IPS DF 6.9 (cell line): ENCODE results near the gene KRT79.

Source experiments
- DNase-seq: peaks from one replicate; pipeline ENCODE4 v3.0.0-alpha.2; 2013; ENCODE audit warnings: low read depth, low spot score
- H3K27ac ChIP-seq: one replicate; pipeline ENCODE4 v1.5.1; 2013; ENCODE audit warnings: low read length, control low read depth
- H3K27me3 ChIP-seq: 2 replicates; pipeline ENCODE4 v1.6.1; 2013; ENCODE audit warnings: mild to moderate bottlenecking, low read length; ENCODE audit not compliant: control insufficient read depth, insufficient read depth
- H3K36me3 ChIP-seq: 2 replicates; pipeline ENCODE4 v1.6.1; 2013; ENCODE audit warnings: low read length; ENCODE audit not compliant: control insufficient read depth, insufficient read depth
- H3K4me1 ChIP-seq: 2 replicates; pipeline ENCODE4 v1.6.1; 2013; ENCODE audit warnings: low read length; ENCODE audit not compliant: control insufficient read depth, insufficient read depth
- H3K4me3 ChIP-seq: 2 replicates; pipeline ENCODE4 v1.5.1; 2013; ENCODE audit warnings: mild to moderate bottlenecking, low read length
- H3K9me3 ChIP-seq: 2 replicates; pipeline ENCODE4 v1.6.1; 2013; ENCODE audit warnings: low read length, inconsistent platforms; ENCODE audit not compliant: control insufficient read depth, insufficient read depth
- WGBS: extraction: QIAGEN DNeasy Blood & Tissue Kit; methylation state at CpG from one replicate; pipeline ENCODE4 v1.1.7; 2013; ENCODE audit warnings: mixed read lengths, missing lambda C conversion rate; ENCODE audit not compliant: insufficient read length, insufficient coverage; 5-methylcytosine and 5-hydroxymethylcytosine counted together

Gene KRT79

DNA sequence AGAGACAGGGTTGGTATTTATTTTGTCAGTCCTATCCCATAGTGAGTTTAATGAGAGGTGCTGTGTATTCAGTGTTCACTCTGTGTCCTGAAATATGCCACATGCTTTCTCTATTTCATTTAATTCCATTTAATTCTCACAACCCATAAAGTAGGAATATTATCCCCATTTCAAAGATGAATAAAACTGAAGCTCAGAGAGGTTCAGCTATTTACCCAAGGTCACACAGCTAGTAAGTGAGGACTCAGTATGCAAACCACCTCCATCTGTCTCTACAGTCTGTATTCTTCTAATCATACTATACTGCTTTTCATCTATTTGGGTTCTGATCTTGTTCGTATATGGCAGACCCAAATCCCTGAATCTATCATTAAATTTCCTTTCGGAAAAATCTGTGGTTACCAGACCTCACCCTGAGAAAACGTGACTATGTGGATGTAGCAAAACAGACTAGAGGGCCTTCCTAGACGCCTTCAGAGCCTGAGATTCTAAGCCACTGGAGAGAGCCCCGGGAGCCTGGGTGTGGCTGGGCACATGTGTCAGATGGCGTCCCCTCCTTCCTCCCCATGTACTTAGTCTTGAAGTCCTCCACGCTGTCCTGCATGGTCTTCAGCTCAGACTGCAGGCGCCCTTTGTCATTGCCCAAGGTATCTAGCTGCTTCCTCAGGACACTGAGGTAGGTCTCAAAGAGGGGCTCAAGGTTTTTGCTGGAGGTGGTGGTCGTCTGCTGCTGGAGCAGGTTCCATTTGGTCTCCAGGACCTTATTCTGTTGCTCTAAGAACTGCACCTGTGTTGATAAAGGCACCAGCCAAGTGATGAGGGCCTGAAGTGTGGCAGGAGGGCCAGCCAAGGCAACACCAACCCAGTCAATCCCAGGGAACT lies 22.7 kb downstream of the KRT79 start:
- H3K9me3 ChIP-seq: no peaks in the 10 kb centered on the region
- no peak for DNase-seq
- no CpG with 5 or more reads among the region's 9 CpGs for WGBS
- no peak overlapping the region for H3K27ac ChIP-seq
- H3K4me1 ChIP-seq: no peaks in the 10 kb centered on the region
- no peaks in the 10 kb centered on the region for H3K27me3 ChIP-seq
- no peak overlapping the region for H3K4me3 ChIP-seq
- H3K36me3 ChIP-seq: no peaks in the 10 kb centered on the region

DNA sequence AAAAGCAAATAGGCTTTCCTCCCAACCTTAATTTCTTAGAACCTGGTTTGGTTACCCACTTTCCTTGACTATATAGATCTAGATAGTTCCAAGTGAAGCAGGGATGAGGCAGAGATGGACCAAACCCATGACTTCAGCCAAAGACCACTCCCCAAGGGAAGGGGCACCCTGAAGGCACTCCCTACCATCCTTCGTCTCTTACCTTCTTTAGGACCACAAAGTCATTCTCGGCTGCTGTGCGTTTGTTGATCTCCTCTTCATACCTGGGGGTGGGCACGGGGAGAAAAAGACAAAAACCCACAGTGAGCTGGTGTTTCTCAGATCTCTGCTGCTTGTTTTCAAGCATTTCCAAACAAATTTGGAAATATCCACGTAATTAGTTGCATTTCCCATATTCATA lies 23.6 kb downstream of the KRT79 start:
- WGBS: no CpG with 5 or more reads among the region's 5 CpGs
- H3K4me3 ChIP-seq: no peak overlapping the region
- H3K27me3 ChIP-seq: no peaks in the 10 kb centered on the region
- H3K4me1 ChIP-seq: no peaks in the 10 kb centered on the region
- H3K36me3 ChIP-seq: no peaks in the 10 kb centered on the region
- no peak for DNase-seq
- no peak overlapping the region for H3K27ac ChIP-seq
- no peaks in the 10 kb centered on the region for H3K9me3 ChIP-seq

DNA sequence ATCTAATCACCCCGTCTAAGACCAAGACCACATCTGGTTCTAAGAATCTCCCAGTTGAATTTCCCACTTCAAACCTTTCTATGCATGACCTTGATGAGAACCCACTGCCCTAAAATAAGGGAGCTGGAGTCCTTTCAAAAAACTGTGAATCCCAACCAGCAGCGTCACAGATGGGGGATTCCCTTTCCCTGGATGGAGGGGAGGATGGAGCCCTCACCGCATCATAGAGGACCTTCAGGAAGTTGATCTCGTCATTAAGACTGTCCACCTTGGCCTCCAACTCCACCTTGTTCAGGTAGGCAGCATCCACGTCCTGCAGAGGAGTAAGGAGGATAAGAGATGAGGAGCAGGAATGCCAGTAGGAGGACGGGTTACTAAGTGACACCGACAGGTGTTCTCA lies 24.9 kb downstream of the KRT79 start:
- no peak for DNase-seq
- Histone ChIP-seq H3K36me3 (no peaks in the 10 kb centered on the region), H3K27ac (no peak overlapping the region), H3K27me3 (no peaks in the 10 kb centered on the region), H3K4me1 (no peaks in the 10 kb centered on the region; the same call in 1 of the 2 replicates), H3K4me3 (no peak overlapping the region), H3K9me3 (no peaks in the 10 kb centered on the region)
- WGBS: no CpG with 5 or more reads among the region's 7 CpGs

DNA sequence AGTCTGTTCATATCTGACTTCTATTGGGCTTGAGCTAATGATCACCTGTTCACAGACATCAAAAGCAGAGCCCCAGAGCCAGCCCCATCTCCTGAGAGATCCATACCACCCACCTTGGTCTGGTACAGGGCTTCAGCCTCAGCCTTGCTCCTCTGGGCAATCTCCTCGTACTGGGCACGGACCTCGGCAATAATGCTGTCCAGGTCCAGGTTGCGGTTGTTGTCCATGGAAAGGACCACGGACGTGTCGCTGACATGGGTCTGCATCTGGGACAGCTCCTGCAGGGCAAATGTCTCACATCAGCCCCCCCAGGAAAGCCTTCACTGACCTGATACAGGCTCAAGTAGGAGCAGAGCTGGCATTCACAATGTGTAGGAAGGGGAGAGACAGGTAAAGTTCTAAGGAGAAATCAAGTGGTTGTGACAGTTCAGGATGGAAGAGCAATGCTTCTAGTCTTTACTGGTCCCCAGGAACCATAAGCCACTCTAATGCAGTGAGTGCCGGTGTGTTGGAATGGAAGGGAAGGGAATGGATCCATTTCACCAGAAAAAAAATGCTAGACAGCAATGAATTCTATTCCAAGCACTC lies 25.4 kb downstream of the KRT79 start:
- Histone ChIP-seq H3K4me1 (no peaks in the 10 kb centered on the region; the same call in 1 of the 2 replicates), H3K9me3 (no peaks in the 10 kb centered on the region), H3K4me3 (no peak overlapping the region), H3K36me3 (no peaks in the 10 kb centered on the region), H3K27ac (no peak overlapping the region), H3K27me3 (no peaks in the 10 kb centered on the region)
- no peak for DNase-seq
- no CpG with 5 or more reads among the region's 8 CpGs for WGBS

DNA sequence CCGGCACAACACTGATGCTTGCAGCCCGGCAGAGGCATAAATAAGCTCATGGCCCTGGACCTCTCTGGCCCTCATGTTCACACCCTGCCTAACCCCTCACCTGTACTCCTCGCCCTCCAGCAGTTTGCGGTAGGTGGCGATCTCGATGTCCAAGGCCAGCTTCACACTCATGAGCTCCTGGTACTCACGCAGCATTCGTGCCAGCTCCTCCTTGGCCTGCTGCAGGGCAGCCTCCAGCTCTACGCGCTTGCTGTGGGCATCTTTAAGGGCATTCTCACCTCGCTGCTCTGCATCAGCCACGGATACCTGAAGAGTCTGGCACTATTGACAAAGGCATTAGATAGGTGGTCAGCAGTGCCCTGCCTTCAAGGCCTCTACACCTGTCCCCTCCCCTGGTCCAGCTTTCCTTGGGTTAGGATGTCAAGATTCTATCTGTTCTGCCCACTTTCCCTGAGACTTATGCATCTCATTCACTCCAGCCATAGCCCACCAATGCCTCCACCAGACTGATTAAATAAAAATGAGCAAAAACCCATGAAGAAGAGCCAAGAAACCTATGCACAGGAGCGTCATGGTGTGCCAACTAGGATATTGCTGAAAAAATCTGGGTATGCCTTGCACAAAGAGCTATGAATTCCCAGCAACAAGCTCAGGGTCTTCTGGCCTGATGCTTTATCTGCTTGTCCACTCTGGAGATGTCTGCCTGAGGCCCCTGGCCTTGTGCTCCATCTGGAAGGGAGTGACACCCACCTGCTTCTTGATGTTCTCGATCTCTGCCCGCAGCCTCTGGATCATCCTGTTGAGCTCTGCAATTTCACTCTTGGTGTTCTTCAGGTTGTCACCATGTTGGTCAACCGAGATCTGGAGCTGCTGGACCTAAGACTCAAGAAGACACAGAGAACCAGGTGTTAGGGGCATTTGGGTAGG lies 26.3 kb downstream of the KRT79 start:
- Histone ChIP-seq H3K9me3 (no peaks in the 10 kb centered on the region), H3K4me1 (no peaks in the 10 kb centered on the region; the same call in 1 of the 2 replicates), H3K27me3 (no peaks in the 10 kb centered on the region), H3K36me3 (no peaks in the 10 kb centered on the region), H3K27ac (no peak overlapping the region), H3K4me3 (no peak overlapping the region)
- no peak for DNase-seq
- WGBS: no CpG with 5 or more reads among the region's 16 CpGs

DNA sequence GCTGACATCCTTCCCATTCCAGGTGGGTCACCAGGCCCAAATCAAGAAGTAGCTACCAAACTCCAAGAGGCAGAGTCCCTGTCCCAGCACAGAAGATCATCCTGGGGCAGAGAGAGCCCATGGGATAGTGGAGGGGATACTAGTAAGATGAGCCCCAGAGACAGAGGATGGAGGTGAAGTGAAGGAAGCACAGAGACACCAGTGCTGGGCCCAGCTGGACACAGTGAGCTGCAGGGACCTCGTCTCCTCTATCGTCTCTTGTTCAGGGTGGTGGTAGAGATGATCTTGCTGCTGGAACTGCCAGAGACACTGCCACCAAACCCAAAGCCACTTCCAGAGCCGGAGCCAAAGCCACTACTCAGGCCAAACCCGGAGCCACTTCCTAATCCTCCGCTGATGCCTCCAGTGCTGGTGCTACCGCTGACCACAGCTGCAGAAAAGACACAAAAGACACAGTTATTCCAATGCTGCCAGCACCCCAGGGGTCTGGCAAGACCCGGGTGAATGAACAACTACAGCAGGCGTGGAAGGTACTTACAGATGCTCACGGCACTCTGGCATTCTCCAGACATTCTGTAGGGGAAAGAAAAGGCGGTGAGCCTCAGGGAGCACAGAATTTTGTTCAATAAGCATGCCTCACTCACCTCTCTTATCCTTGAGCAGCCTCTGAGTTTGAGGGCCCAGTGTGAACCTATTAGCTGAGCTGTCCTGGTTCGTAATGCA lies 27.1 kb downstream of the KRT79 start:
- Histone ChIP-seq H3K36me3 (no peaks in the 10 kb centered on the region), H3K27ac (no peak overlapping the region), H3K4me3 (no peak overlapping the region), H3K9me3 (no peaks in the 10 kb centered on the region), H3K27me3 (no peaks in the 10 kb centered on the region), H3K4me1 (no peaks in the 10 kb centered on the region; the same call in 1 of the 2 replicates)
- no CpG with 5 or more reads among the region's 11 CpGs for WGBS
- no peak for DNase-seq

DNA sequence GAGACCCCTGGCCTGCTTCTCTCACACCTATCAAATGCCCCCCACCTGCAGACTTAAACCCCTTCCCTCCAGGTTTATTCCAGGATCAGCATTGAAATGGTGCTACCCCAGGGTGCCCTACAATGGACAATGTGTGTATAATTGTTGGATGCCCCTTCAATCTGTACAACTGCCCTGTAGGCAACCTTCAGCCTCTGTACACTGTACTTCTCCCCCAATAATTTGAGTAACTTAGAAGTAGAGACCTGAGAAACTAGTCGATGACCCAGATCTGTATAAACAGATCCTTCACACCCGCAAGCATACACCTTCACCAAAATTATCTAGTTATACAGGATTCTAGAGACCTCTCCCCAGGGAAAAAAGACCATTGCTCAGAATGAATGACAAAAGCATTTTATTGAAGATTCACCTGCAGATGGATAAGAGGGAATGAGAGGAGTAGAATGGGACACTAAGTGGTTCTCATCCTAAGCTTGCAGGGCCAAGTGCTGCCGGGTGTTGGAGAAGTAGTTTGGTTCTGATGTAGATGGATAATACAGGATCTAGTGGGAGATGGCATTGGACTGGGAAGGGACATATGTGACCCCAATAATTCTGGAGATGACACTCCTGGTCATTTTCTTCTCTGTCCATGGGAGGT lies 27.8 kb downstream of the KRT79 start:
- Histone ChIP-seq H3K4me1 (no peaks in the 10 kb centered on the region; the same call in 1 of the 2 replicates), H3K9me3 (no peaks in the 10 kb centered on the region), H3K4me3 (no peak overlapping the region), H3K36me3 (no peaks in the 10 kb centered on the region), H3K27ac (no peak overlapping the region), H3K27me3 (no peaks in the 10 kb centered on the region)
- WGBS: no CpG with 5 or more reads among the region's 3 CpGs
- no peak for DNase-seq

DNA sequence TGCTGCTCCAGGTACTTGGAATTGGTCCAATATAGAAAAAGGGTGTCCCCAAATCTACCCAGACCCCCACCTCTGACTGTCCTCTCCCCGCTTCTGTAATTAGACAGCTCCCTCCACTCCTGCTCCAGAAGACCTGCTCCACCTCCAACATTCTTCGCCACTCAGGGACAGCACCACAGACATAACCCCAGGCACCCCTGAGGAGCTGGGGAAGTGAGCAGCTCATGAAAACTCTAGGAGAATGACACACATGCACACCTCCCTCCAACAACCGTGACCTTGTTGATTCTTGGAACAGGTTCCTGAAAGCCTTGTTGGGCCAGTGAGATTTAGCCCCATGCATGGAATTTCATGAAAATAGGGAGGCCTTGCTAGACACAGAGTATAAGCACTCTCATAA lies 28.4 kb downstream of the KRT79 start:
- no peak overlapping the region for H3K27ac ChIP-seq
- WGBS: no CpG with 5 or more reads among the region's 3 CpGs
- no peak overlapping the region for H3K4me3 ChIP-seq
- no peaks in the 10 kb centered on the region for H3K9me3 ChIP-seq
- no peaks in the 10 kb centered on the region; the same call in 1 of the 2 replicates for H3K4me1 ChIP-seq
- no peak for DNase-seq
- no peaks in the 10 kb centered on the region for H3K36me3 ChIP-seq
- H3K27me3 ChIP-seq: no peaks in the 10 kb centered on the region

DNA sequence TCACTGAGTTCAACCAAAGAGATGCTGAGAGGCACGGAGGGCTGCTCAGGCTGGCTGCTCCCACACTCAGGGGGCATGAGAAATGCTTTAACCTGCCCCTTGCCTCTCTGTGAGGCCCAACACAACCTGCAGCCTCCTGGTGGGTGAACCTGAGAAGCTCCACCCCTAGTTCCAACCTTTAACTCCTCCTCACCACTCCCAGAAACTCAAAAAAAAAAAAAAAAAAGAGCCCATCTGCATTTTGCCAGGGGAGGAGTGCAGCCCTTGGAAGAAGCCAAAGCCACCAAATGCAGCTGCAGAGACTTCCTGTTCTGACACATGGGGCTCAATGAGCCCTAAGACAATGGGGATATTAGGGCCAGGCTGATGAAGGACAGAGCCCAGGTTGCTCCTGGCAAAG lies 29.1 kb downstream of the KRT79 start:
- Histone ChIP-seq H3K9me3 (no peaks in the 10 kb centered on the region), H3K4me1 (no peaks in the 10 kb centered on the region; the same call in 1 of the 2 replicates), H3K4me3 (no peak overlapping the region), H3K36me3 (no peaks in the 10 kb centered on the region), H3K27ac (no peak overlapping the region), H3K27me3 (no peaks in the 10 kb centered on the region)
- no CpG with 5 or more reads among the region's 1 CpG for WGBS
- DNase-seq: peak; percentile 31
